ENCODE data around the gene SGPL1. TPM values are rescaled to one million over a fixed set of nuclear protein-coding genes. Genes with fewer than 3 reads are reported as not detected.

The SGPL1 gene
- total RNA-seq, 1 experiment from 2014 or later, result 69.4 TPM

DNA sequence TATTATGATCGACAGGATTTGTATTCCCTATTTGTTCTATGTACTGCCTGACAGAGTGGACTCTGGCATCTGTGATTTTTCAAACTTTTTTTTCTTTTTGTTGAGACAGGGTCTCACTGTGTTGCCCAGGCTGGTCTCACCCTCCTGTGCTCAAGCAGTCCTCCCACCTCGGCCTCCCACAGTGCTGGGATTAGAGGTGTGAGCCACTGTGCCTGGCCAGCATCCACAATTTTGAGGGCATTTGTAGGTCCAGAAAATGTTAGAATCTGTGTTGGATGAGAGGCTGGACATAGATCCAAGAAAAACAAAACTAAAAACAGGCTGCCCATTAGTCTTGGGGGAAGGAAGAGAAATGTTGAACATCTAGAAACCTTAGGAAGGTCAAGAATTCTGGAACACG, 34.3 kb downstream of the SGPL1 start:
- Histone ChIP-seq H3K4me3 (replicated peaks in 1 of 2; ENCODE audit: low read depth in 1 of 2, low read length in 2 of 2) (no peak overlapping the region), H3K4me1 (ENCODE audit: control insufficient read depth in 1 of 2, insufficient read depth in 2 of 2, low read length in 2 of 2) (peaks cover 12 to 31% of the 10 kb centered on the region in 2 experiments; a peak in 3 of 4 replicates), H3K9ac (ENCODE audit: low read length) (no peak overlapping the region), H3K27ac (ENCODE audit: low read depth, low read length) (no peak overlapping the region), H3K4me2 (ENCODE audit: low read length) (peak overlapping the region; percentile 40; the same call in 1 of the 2 replicates), H3K36me3 (ENCODE audit: control insufficient read depth in 1 of 2, insufficient read depth in 2 of 2, low read length in 2 of 2) (peaks cover 5 to 24% of the 10 kb centered on the region in 2 experiments), H2AFZ (ENCODE audit: low read depth, low read length, poor library complexity, severe bottlenecking) (no peak overlapping the region), H4K20me1 (ENCODE audit: insufficient read depth) (no peaks in the 10 kb centered on the region), H3K79me2 (ENCODE audit: insufficient read depth, low read length) (peaks cover 6% of the 10 kb centered on the region; the same call in 1 of the 2 replicates), H3K27me3 (ENCODE audit: insufficient read depth, low read length) (no peaks in the 10 kb centered on the region), H3K9me3 (ENCODE audit: control insufficient read depth in 1 of 2, insufficient read depth in 1 of 2, low read depth in 1 of 2, low read length in 2 of 2) (no peaks in the 10 kb centered on the region), H3K9me2 (ENCODE audit: insufficient read depth) (no peaks in the 10 kb centered on the region)
- no peak for DNase-seq (ENCODE audit: low read depth, low spot score)
- RAD21 ChIA-PET (ENCODE audit: low non-redundant PET in 1 of 2, low total read pairs in 2 of 2, uncharacterized antibody in 2 of 2, unreplicated experiment in 2 of 2), result no interaction called here
- intact Hi-C loops (cut with micrococcal nuclease), result no loop called here
- ATAC-seq, result peak; percentile 20; the same call in 1 of the 2 replicates
- TF ChIP-seq RAD21 (IDR thresholded peaks at IDR 0.05; ENCODE audit: low read depth), result no peak
- TF ChIP-seq EZH2phosphoT487 (IDR thresholded peaks at IDR 0.05; ENCODE audit: borderline replicate concordance), result no peak
- no peak for TF ChIP-seq SRF (IDR thresholded peaks at IDR 0.05; ENCODE audit: low read depth)
- TF ChIP-seq, protein P1, sequence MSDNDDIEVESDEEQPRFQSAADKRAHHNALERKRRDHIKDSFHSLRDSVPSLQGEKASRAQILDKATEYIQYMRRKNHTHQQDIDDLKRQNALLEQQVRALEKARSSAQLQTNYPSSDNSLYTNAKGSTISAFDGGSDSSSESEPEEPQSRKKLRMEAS (IDR thresholded peaks at IDR 0.05), result no peak
- no peak for TF ChIP-seq TCF7L2 (IDR thresholded peaks at IDR 0.05; ENCODE audit: borderline replicate concordance, extremely low read depth, insufficient read depth, insufficient read length)
- TF ChIP-seq ELF1 (IDR thresholded peaks at IDR 0.05; ENCODE audit: borderline replicate concordance, low read depth), result no peak
- TF ChIP-seq CTCF (IDR thresholded peaks at IDR 0.05 in 2 of 3, conservative IDR thresholded peaks at IDR 0.05 in 1 of 3; ENCODE audit: borderline replicate concordance in 1 of 3, insufficient read depth in 1 of 3, low read depth in 2 of 3, low read length in 2 of 3), result no peak
- TF ChIP-seq ZNF274 (IDR thresholded peaks at IDR 0.05; ENCODE audit: low read depth, low read length), result no peak
- no peak for TF ChIP-seq EGR1 (IDR thresholded peaks at IDR 0.05; ENCODE audit: low read depth)
- TF ChIP-seq EZH2 (IDR thresholded peaks at IDR 0.05), result no peak
- TF ChIP-seq, protein P2, sequence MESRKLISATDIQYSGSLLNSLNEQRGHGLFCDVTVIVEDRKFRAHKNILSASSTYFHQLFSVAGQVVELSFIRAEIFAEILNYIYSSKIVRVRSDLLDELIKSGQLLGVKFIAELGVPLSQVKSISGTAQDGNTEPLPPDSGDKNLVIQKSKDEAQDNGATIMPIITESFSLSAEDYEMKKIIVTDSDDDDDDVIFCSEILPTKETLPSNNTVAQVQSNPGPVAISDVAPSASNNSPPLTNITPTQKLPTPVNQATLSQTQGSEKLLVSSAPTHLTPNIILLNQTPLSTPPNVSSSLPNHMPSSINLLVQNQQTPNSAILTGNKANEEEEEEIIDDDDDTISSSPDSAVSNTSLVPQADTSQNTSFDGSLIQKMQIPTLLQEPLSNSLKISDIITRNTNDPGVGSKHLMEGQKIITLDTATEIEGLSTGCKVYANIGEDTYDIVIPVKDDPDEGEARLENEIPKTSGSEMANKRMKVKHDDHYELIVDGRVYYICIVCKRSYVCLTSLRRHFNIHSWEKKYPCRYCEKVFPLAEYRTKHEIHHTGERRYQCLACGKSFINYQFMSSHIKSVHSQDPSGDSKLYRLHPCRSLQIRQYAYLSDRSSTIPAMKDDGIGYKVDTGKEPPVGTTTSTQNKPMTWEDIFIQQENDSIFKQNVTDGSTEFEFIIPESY (IDR thresholded peaks at IDR 0.05; ENCODE audit: extremely low read depth, insufficient replicate concordance, low read length), result no peak
- TF ChIP-seq POLR2AphosphoS5 (IDR thresholded peaks at IDR 0.05; ENCODE audit: low read depth, low read length), result no peak
- TF ChIP-seq CBX3 (IDR thresholded peaks at IDR 0.05; ENCODE audit: low read depth), result no peak
- TF ChIP-seq JUND (IDR thresholded peaks at IDR 0.05), result no peak
- TF ChIP-seq POLR2A (IDR thresholded peaks at IDR 0.05; ENCODE audit: borderline replicate concordance, extremely low read depth, insufficient read depth, insufficient read length), result no peak
- TF ChIP-seq ATF3 (IDR thresholded peaks at IDR 0.05), result no peak
- no peak for TF ChIP-seq ZFX (IDR thresholded peaks at IDR 0.05)
- no peak for TF ChIP-seq SP1 (IDR thresholded peaks at IDR 0.05; ENCODE audit: low read depth)
- BruUV-seq (replicated peaks), result no TSS peak
- POLR2A ChIA-PET, result interaction anchor here (0.7 kb wide), 1 partner anchor 16 kb away, joined by 3 read pairs; no protein-coding TSS in a partner anchor
- CTCF ChIA-PET, result no interaction called here

All from HCT116 (cell line).